Measurements from ENCODE around the gene GPBP1L1. TPM values are rescaled to one million over a fixed set of nuclear protein-coding genes. Genes with fewer than 3 reads are reported as not detected.

GPBP1L1 gene
- total and polyA plus RNA-seq, 2 of the 13 experiments (the other 11 are each of a cell fraction or from before 2014, with no cell fraction given) = 45.9 to 86.1 TPM

- TF ChIP-seq ZNF780A (CRISPR knock-in tag; IDR thresholded peaks at IDR 0.05) (peak; percentile 83; the same call in 1 of the 2 replicates), ZNF30 (CRISPR knock-in tag; IDR thresholded peaks at IDR 0.05) (no peak), ELF4 (CRISPR knock-in tag; IDR thresholded peaks at IDR 0.05; ENCODE audit: borderline replicate concordance) (no peak), ZNF20 (CRISPR knock-in tag; IDR thresholded peaks at IDR 0.05) (no peak), ZNF816 (CRISPR knock-in tag; IDR thresholded peaks at IDR 0.05; ENCODE audit: borderline replicate concordance) (0 out of 2 replicates have a peak, but pooled peaks have one; percentile 35), RELA (CRISPR knock-in tag; IDR thresholded peaks at IDR 0.05) (no peak), SRF (IDR thresholded peaks at IDR 0.05; ENCODE audit: low read depth, low read length) (no peak), TFE3 (CRISPR knock-in tag; IDR thresholded peaks at IDR 0.05) (no peak), ZNF235 (CRISPR knock-in tag; IDR thresholded peaks at IDR 0.05; ENCODE audit: borderline replicate concordance) (no peak), MAFK (conservative IDR thresholded peaks at IDR 0.05 in 1 of 2, IDR thresholded peaks at IDR 0.05 in 1 of 2; ENCODE audit: low read length in 2 of 2) (no peak), RFXAP (CRISPR knock-in tag; IDR thresholded peaks at IDR 0.05; ENCODE audit: borderline replicate concordance) (peak; percentile 99), AGO2 (optimal IDR thresholded peaks at IDR 0.05; ENCODE audit: low read depth, low read length) (peak; percentile 90)
- TF ChIP-seq, protein P1, sequence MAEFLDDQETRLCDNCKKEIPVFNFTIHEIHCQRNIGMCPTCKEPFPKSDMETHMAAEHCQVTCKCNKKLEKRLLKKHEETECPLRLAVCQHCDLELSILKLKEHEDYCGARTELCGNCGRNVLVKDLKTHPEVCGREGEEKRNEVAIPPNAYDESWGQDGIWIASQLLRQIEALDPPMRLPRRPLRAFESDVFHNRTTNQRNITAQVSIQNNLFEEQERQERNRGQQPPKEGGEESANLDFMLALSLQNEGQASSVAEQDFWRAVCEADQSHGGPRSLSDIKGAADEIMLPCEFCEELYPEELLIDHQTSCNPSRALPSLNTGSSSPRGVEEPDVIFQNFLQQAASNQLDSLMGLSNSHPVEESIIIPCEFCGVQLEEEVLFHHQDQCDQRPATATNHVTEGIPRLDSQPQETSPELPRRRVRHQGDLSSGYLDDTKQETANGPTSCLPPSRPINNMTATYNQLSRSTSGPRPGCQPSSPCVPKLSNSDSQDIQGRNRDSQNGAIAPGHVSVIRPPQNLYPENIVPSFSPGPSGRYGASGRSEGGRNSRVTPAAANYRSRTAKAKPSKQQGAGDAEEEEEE (CRISPR knock-in tag; IDR thresholded peaks at IDR 0.05; ENCODE audit: borderline replicate concordance) = no peak
- TF ChIP-seq, protein P2, sequence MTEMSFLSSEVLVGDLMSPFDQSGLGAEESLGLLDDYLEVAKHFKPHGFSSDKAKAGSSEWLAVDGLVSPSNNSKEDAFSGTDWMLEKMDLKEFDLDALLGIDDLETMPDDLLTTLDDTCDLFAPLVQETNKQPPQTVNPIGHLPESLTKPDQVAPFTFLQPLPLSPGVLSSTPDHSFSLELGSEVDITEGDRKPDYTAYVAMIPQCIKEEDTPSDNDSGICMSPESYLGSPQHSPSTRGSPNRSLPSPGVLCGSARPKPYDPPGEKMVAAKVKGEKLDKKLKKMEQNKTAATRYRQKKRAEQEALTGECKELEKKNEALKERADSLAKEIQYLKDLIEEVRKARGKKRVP (CRISPR knock-in tag; IDR thresholded peaks at IDR 0.05) = peak in 1 of 2 experiments; percentile 39; a peak in 1 of 4 replicates
- TF ChIP-seq, protein P3, sequence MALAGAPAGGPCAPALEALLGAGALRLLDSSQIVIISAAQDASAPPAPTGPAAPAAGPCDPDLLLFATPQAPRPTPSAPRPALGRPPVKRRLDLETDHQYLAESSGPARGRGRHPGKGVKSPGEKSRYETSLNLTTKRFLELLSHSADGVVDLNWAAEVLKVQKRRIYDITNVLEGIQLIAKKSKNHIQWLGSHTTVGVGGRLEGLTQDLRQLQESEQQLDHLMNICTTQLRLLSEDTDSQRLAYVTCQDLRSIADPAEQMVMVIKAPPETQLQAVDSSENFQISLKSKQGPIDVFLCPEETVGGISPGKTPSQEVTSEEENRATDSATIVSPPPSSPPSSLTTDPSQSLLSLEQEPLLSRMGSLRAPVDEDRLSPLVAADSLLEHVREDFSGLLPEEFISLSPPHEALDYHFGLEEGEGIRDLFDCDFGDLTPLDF (CRISPR knock-in tag; IDR thresholded peaks at IDR 0.05) = 0 out of 2 replicates have a peak, but pooled peaks have one; percentile 22
- TF ChIP-seq, protein P4, sequence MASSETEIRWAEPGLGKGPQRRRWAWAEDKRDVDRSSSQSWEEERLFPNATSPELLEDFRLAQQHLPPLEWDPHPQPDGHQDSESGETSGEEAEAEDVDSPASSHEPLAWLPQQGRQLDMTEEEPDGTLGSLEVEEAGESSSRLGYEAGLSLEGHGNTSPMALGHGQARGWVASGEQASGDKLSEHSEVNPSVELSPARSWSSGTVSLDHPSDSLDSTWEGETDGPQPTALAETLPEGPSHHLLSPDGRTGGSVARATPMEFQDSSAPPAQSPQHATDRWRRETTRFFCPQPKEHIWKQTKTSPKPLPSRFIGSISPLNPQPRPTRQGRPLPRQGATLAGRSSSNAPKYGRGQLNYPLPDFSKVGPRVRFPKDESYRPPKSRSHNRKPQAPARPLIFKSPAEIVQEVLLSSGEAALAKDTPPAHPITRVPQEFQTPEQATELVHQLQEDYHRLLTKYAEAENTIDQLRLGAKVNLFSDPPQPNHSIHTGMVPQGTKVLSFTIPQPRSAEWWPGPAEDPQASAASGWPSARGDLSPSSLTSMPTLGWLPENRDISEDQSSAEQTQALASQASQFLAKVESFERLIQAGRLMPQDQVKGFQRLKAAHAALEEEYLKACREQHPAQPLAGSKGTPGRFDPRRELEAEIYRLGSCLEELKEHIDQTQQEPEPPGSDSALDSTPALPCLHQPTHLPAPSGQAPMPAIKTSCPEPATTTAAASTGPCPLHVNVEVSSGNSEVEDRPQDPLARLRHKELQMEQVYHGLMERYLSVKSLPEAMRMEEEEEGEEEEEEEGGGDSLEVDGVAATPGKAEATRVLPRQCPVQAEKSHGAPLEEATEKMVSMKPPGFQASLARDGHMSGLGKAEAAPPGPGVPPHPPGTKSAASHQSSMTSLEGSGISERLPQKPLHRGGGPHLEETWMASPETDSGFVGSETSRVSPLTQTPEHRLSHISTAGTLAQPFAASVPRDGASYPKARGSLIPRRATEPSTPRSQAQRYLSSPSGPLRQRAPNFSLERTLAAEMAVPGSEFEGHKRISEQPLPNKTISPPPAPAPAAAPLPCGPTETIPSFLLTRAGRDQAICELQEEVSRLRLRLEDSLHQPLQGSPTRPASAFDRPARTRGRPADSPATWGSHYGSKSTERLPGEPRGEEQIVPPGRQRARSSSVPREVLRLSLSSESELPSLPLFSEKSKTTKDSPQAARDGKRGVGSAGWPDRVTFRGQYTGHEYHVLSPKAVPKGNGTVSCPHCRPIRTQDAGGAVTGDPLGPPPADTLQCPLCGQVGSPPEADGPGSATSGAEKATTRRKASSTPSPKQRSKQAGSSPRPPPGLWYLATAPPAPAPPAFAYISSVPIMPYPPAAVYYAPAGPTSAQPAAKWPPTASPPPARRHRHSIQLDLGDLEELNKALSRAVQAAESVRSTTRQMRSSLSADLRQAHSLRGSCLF (CRISPR knock-in tag; IDR thresholded peaks at IDR 0.05; ENCODE audit: borderline replicate concordance) = no peak
- TF ChIP-seq, protein P5, sequence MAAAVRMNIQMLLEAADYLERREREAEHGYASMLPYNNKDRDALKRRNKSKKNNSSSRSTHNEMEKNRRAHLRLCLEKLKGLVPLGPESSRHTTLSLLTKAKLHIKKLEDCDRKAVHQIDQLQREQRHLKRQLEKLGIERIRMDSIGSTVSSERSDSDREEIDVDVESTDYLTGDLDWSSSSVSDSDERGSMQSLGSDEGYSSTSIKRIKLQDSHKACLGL (CRISPR knock-in tag; IDR thresholded peaks at IDR 0.05) = no peak
These were observed 102.5 kb downstream of the GPBP1L1 start, which contains the start of gene NASP (continued) for GRCh38 chr1:45583666-45584350.
